Measurements from ENCODE around the gene IFNL4. TPM values are rescaled to one million over a fixed set of nuclear protein-coding genes. Genes with fewer than 3 reads are reported as not detected.

The IFNL4 gene
- total and polyA plus RNA-seq, 2 of the 13 experiments (the other 11 are each of a cell fraction or from before 2014, with no cell fraction given), result not detected

DNA sequence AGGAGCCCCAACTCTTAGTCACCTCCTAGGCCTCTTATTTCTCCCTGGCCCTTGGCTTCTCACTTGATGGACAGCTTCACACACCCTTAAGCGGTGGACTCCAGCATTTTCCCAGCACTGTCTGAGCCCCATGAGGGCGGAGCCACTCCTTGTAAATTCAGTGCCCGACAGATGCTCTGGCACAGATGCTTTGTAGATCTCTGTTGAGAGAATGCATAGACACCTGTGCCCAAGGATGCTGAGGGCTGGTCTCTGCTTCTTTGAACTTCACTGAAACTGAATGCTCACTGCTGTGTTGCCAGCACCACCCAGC, 47.9 kb downstream of the IFNL4 start:
- Histone ChIP-seq H3K36me3 (replicated peaks in 1 of 2; ENCODE audit: control insufficient read depth in 1 of 2, insufficient read depth in 2 of 2, low read length in 2 of 2) (no peaks in the 10 kb centered on the region), H3K27ac (ENCODE audit: extremely low read length, insufficient read depth, low read length) (no peak overlapping the region), H3K4me2 (ENCODE audit: low read depth, low read length) (no peak overlapping the region), H3K27me3 (ENCODE audit: control insufficient read depth in 1 of 2, insufficient read depth in 2 of 2, low read length in 2 of 2) (peaks cover 9 to 64% of the 10 kb centered on the region in 2 experiments), H3K79me2 (ENCODE audit: insufficient read depth, low read length) (no peaks in the 10 kb centered on the region), H3K4me1 (ENCODE audit: insufficient read depth, low read length) (peaks cover 9% of the 10 kb centered on the region; the same call in 1 of the 2 replicates), H3K9ac (ENCODE audit: insufficient read depth, low read depth, low read length) (no peak overlapping the region), H4K20me1 (ENCODE audit: insufficient read depth, low read length) (no peaks in the 10 kb centered on the region), H3K9me3 (ENCODE audit: low read length) (no peaks in the 10 kb centered on the region), H2AFZ (ENCODE audit: low read length) (no peak overlapping the region), H3K4me3 (replicated peaks in 1 of 3; ENCODE audit: insufficient read depth in 1 of 3, low read depth in 2 of 3, low read length in 3 of 3) (no peak overlapping the region)
- 61% methylated on average over 2 of the region's 3 CpGs for WGBS (ENCODE audit: low lambda C conversion rate)
- intact Hi-C loops (cut with micrococcal nuclease; ENCODE audit: unreplicated experiment) (no loop called here), in situ Hi-C loops (cut with HindIII; ENCODE audit: extremely low pct_ligation_motif_present, low pct_unique_long_range_greater_than_20kb) (no loop called here)
- no peak for TF ChIP-seq HIVEP1 (CRISPR knock-in tag; IDR thresholded peaks at IDR 0.05)
- no peak for TF ChIP-seq NR3C1 (CRISPR knock-in tag; IDR thresholded peaks at IDR 0.05)
- no peak for TF ChIP-seq THAP8 (CRISPR knock-in tag; IDR thresholded peaks at IDR 0.05; ENCODE audit: borderline replicate concordance)
- no peak for TF ChIP-seq ZNF432 (CRISPR knock-in tag; IDR thresholded peaks at IDR 0.05; ENCODE audit: borderline replicate concordance)
- TF ChIP-seq, protein P1, sequence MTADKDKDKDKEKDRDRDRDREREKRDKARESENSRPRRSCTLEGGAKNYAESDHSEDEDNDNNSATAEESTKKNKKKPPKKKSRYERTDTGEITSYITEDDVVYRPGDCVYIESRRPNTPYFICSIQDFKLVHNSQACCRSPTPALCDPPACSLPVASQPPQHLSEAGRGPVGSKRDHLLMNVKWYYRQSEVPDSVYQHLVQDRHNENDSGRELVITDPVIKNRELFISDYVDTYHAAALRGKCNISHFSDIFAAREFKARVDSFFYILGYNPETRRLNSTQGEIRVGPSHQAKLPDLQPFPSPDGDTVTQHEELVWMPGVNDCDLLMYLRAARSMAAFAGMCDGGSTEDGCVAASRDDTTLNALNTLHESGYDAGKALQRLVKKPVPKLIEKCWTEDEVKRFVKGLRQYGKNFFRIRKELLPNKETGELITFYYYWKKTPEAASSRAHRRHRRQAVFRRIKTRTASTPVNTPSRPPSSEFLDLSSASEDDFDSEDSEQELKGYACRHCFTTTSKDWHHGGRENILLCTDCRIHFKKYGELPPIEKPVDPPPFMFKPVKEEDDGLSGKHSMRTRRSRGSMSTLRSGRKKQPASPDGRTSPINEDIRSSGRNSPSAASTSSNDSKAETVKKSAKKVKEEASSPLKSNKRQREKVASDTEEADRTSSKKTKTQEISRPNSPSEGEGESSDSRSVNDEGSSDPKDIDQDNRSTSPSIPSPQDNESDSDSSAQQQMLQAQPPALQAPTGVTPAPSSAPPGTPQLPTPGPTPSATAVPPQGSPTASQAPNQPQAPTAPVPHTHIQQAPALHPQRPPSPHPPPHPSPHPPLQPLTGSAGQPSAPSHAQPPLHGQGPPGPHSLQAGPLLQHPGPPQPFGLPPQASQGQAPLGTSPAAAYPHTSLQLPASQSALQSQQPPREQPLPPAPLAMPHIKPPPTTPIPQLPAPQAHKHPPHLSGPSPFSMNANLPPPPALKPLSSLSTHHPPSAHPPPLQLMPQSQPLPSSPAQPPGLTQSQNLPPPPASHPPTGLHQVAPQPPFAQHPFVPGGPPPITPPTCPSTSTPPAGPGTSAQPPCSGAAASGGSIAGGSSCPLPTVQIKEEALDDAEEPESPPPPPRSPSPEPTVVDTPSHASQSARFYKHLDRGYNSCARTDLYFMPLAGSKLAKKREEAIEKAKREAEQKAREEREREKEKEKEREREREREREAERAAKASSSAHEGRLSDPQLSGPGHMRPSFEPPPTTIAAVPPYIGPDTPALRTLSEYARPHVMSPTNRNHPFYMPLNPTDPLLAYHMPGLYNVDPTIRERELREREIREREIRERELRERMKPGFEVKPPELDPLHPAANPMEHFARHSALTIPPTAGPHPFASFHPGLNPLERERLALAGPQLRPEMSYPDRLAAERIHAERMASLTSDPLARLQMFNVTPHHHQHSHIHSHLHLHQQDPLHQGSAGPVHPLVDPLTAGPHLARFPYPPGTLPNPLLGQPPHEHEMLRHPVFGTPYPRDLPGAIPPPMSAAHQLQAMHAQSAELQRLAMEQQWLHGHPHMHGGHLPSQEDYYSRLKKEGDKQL (CRISPR knock-in tag; IDR thresholded peaks at IDR 0.05; ENCODE audit: low read depth), result no peak
- no peak for TF ChIP-seq EZH2 (conservative IDR thresholded peaks at IDR 0.05; ENCODE audit: low read depth, low read length)
- no peak for TF ChIP-seq ZSCAN9 (CRISPR knock-in tag; IDR thresholded peaks at IDR 0.05; ENCODE audit: borderline replicate concordance)
- TF ChIP-seq FOSL2 (CRISPR knock-in tag; IDR thresholded peaks at IDR 0.05), result no peak
- TF ChIP-seq ZNF652 (CRISPR knock-in tag; IDR thresholded peaks at IDR 0.05; ENCODE audit: borderline replicate concordance, low read depth), result no peak
- no peak for DNase-seq (ENCODE audit: low spot score)
- ChIA-PET CTCF (ENCODE audit: low intra/inter-chr PET ratio, low total read pairs) (no interaction called here), POLR2A (no interaction called here)
- ATAC-seq, result no peak
- no TSS peak for BruUV-seq (replicated peaks)
- no peak for FAIRE-seq

All from HepG2 (cell line).